Measurements from ENCODE around the gene ATP6V0B. TPM values are rescaled to one million over a fixed set of nuclear protein-coding genes. Genes with fewer than 3 reads are reported as not detected.

Gene ATP6V0B
- total and polyA plus RNA-seq, 2 of the 8 experiments (the other 6 are each of a cell fraction or from before 2014, with no cell fraction given) = 105 to 308 TPM

DNA sequence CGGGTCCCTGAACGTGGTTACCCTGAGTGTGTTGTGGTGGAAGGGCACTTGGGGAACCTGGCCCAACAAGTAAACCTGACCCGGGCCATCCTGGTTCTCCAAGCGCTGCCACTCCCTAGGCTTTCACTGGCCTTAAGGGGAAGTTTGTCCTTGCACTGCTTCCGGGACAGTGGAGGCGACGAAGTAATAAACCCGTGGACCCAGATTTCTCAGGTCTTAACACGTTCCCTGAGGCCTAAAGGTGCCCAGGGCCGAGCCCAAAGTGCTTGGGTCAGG, 16.4 kb downstream of the ATP6V0B start (continued):
- TF ChIP-seq CBX5 (IDR thresholded peaks at IDR 0.05; ENCODE audit: low read depth, low read length) = no peak
- TF ChIP-seq CTBP2 (IDR thresholded peaks at IDR 0.05; ENCODE audit: borderline replicate concordance, insufficient read depth, insufficient read length, low read length) = no peak
- TF ChIP-seq PHF8 (conservative IDR thresholded peaks at IDR 0.05; ENCODE audit: low read depth, low read length) = no peak
- no peak for TF ChIP-seq FOSL1 (IDR thresholded peaks at IDR 0.05; ENCODE audit: insufficient read depth, low read depth, low read length)
- TF ChIP-seq RBBP5 (IDR thresholded peaks at IDR 0.05; ENCODE audit: borderline replicate concordance, low read depth, low read length) = no peak
- TF ChIP-seq SP4 (IDR thresholded peaks at IDR 0.05; ENCODE audit: low read length) = no peak
- TF ChIP-seq BACH1 (IDR thresholded peaks at IDR 0.05; ENCODE audit: low read length) = no peak
- no peak for TF ChIP-seq CHD1 (IDR thresholded peaks at IDR 0.05; ENCODE audit: low read depth, low read length)
- no peak for TF ChIP-seq KDM5A (IDR thresholded peaks at IDR 0.05; ENCODE audit: low read length)
- no peak for TF ChIP-seq POU5F1 (IDR thresholded peaks at IDR 0.05; ENCODE audit: low read depth, low read length)
